ENCODE results near the gene SORBS1. TPM values are rescaled to one million over a fixed set of nuclear protein-coding genes. Genes with fewer than 3 reads are reported as not detected.

Gene SORBS1
- polyA plus RNA-seq, 1 donor from 2014 or later = 39.5 TPM

GRCh38 chr10:95401704-95402469 lies 159.3 kb downstream of the SORBS1 start:
- Histone ChIP-seq H3K4me2 (ENCODE audit: low read length) (no peak overlapping the region), H3F3A (ENCODE audit: insufficient read depth, low read length, poor library complexity, severe bottlenecking) (no peaks in the 10 kb centered on the region), H4K20me1 (ENCODE audit: insufficient read depth) (no peaks in the 10 kb centered on the region), H3K9ac (ENCODE audit: low read length) (no peak overlapping the region), H3K36me3 (ENCODE audit: insufficient read depth, low read length) (peaks cover 19% of the 10 kb centered on the region), H3K9me3 (ENCODE audit: low read length) (no peaks in the 10 kb centered on the region), H2AFZ (ENCODE audit: low read depth, low read length) (no peak overlapping the region), H3K4me3 (ENCODE audit: low read length) (no peak overlapping the region), H3K27ac (ENCODE audit: low read length) (no peak overlapping the region), H3K79me2 (replicated peaks; ENCODE audit: insufficient read depth, low read length) (no peaks in the 10 kb centered on the region), H3K9me2 (ENCODE audit: insufficient read depth, low read length) (no peaks in the 10 kb centered on the region), H3K27me3 (ENCODE audit: insufficient read depth, low read depth, low read length) (no peaks in the 10 kb centered on the region)
- no peak for TF ChIP-seq CTCF (IDR thresholded peaks at IDR 0.05; ENCODE audit: poor library complexity, severe bottlenecking)

- Histone ChIP-seq H3K9me2 (ENCODE audit: insufficient read depth, low read length) (no peaks in the 10 kb centered on the region), H3F3A (ENCODE audit: insufficient read depth, low read length, poor library complexity, severe bottlenecking) (no peaks in the 10 kb centered on the region), H3K4me2 (ENCODE audit: low read length) (no peak overlapping the region)
Observed at GRCh38 chr10:95400787-95401186, 160.4 kb downstream of the SORBS1 start.

More at GRCh38 chr10:95400787-95401186, 160.4 kb downstream of the SORBS1 start:
- no peaks in the 10 kb centered on the region for H4K20me1 ChIP-seq (ENCODE audit: insufficient read depth)
- H3K27ac ChIP-seq (ENCODE audit: low read length) = no peak overlapping the region
- H3K4me3 ChIP-seq (ENCODE audit: low read length) = no peak overlapping the region
- H3K9ac ChIP-seq (ENCODE audit: low read length) = no peak overlapping the region
- peaks cover 23% of the 10 kb centered on the region for H3K36me3 ChIP-seq (ENCODE audit: insufficient read depth, low read length)
- TF ChIP-seq RAD21 (conservative IDR thresholded peaks at IDR 0.05) (no peak), EP300 (conservative IDR thresholded peaks at IDR 0.05; ENCODE audit: poor library complexity, severe bottlenecking) (no peak), EZH2 (IDR thresholded peaks at IDR 0.05; ENCODE audit: borderline replicate concordance, insufficient read depth, low read length, poor library complexity, severe bottlenecking) (no peak), TAF1 (IDR thresholded peaks at IDR 0.05; ENCODE audit: low read depth) (no peak), REST (IDR thresholded peaks at IDR 0.05; ENCODE audit: borderline replicate concordance) (no peak), MXI1 (conservative IDR thresholded peaks at IDR 0.05; ENCODE audit: poor library complexity, severe bottlenecking) (no peak), CTCF (IDR thresholded peaks at IDR 0.05; ENCODE audit: poor library complexity, severe bottlenecking) (no peak), POLR2AphosphoS5 (IDR thresholded peaks at IDR 0.05) (no peak), SMC3 (conservative IDR thresholded peaks at IDR 0.05; ENCODE audit: poor library complexity) (no peak)
- H3K27me3 ChIP-seq (ENCODE audit: insufficient read depth, low read depth, low read length) = no peaks in the 10 kb centered on the region
- H3K79me2 ChIP-seq (replicated peaks; ENCODE audit: insufficient read depth, low read length) = no peaks in the 10 kb centered on the region
- no peak overlapping the region for H2AFZ ChIP-seq (ENCODE audit: low read depth, low read length)
- H3K9me3 ChIP-seq (ENCODE audit: low read length) = no peaks in the 10 kb centered on the region

Data from neural cell (in vitro differentiated cells).